ENCODE results near the gene STIMATE. TPM values are rescaled to one million over a fixed set of nuclear protein-coding genes. Genes with fewer than 3 reads are reported as not detected.

Gene STIMATE
- total and polyA plus RNA-seq, 2 experiments from 2014 or later, result 7.3 to 17.4 TPM

GRCh38 chr3:52871761-52872160, 25.6 kb downstream of the STIMATE start:
- H3K27me3 ChIP-seq, result no peaks in the 10 kb centered on the region
- no peak for TF ChIP-seq CTCF (IDR thresholded peaks at IDR 0.05; ENCODE audit: low read depth, low read length)
- H3K36me3 ChIP-seq, result no peaks in the 10 kb centered on the region
- no peaks in the 10 kb centered on the region for H3K4me1 ChIP-seq (ENCODE audit: low read depth)
- no peak overlapping the region for H3K4me3 ChIP-seq
- DNase-seq (ENCODE audit: low read depth in 1 of 2, low spot score in 1 of 2), result no peak
- no peaks in the 10 kb centered on the region for H3K9me3 ChIP-seq (ENCODE audit: low read depth)
- H3K27ac ChIP-seq, result no peak overlapping the region

GRCh38 chr3:52870471-52870870, 26.9 kb downstream of the STIMATE start:
- TF ChIP-seq CTCF (IDR thresholded peaks at IDR 0.05; ENCODE audit: low read depth, low read length), result no peak
- no peaks in the 10 kb centered on the region for H3K36me3 ChIP-seq
- DNase-seq (ENCODE audit: low read depth in 1 of 2, low spot score in 1 of 2), result no peak
- no peaks in the 10 kb centered on the region for H3K9me3 ChIP-seq (ENCODE audit: low read depth)
- no peak overlapping the region for H3K4me3 ChIP-seq
- no peaks in the 10 kb centered on the region for H3K27me3 ChIP-seq
- H3K27ac ChIP-seq, result no peak overlapping the region
- no peaks in the 10 kb centered on the region for H3K4me1 ChIP-seq (ENCODE audit: low read depth)

GRCh38 chr3:52866427-52866826, 30.9 kb downstream of the STIMATE start:
- Histone ChIP-seq H3K4me1 (ENCODE audit: low read depth) (no peaks in the 10 kb centered on the region), H3K27me3 (no peaks in the 10 kb centered on the region), H3K36me3 (no peaks in the 10 kb centered on the region), H3K9me3 (ENCODE audit: low read depth) (no peaks in the 10 kb centered on the region), H3K27ac (no peak overlapping the region), H3K4me3 (no peak overlapping the region)
- no peak for DNase-seq (ENCODE audit: low read depth in 1 of 2, low spot score in 1 of 2)
- no peak for TF ChIP-seq CTCF (IDR thresholded peaks at IDR 0.05; ENCODE audit: low read depth, low read length)

GRCh38 chr3:52865994-52866393, 31.4 kb downstream of the STIMATE start:
- Histone ChIP-seq H3K4me3 (no peak overlapping the region), H3K9me3 (ENCODE audit: low read depth) (no peaks in the 10 kb centered on the region), H3K4me1 (ENCODE audit: low read depth) (no peaks in the 10 kb centered on the region), H3K27me3 (no peaks in the 10 kb centered on the region), H3K27ac (no peak overlapping the region), H3K36me3 (no peaks in the 10 kb centered on the region)
- no peak for DNase-seq (ENCODE audit: low read depth in 1 of 2, low spot score in 1 of 2)
- no peak for TF ChIP-seq CTCF (IDR thresholded peaks at IDR 0.05; ENCODE audit: low read depth, low read length)

GRCh38 chr3:52860424-52860768, 37.0 kb downstream of the STIMATE start:
- no peak overlapping the region for H3K4me3 ChIP-seq
- no peak overlapping the region for H3K27ac ChIP-seq
- H3K36me3 ChIP-seq, result no peaks in the 10 kb centered on the region
- DNase-seq (ENCODE audit: low read depth in 1 of 2, low spot score in 1 of 2), result no peak
- no peaks in the 10 kb centered on the region for H3K9me3 ChIP-seq (ENCODE audit: low read depth)
- no peak for TF ChIP-seq CTCF (IDR thresholded peaks at IDR 0.05; ENCODE audit: low read depth, low read length)
- H3K27me3 ChIP-seq, result no peaks in the 10 kb centered on the region
- no peaks in the 10 kb centered on the region for H3K4me1 ChIP-seq (ENCODE audit: low read depth)

Data from cardiac muscle cell (in vitro differentiated cells and primary cell).